Spleen (tissue), 11 donors: ENCODE measurements around the gene ATXN1. TPM values are rescaled to one million over a fixed set of nuclear protein-coding genes. Genes with fewer than 3 reads are reported as not detected.

Experiments
- DNase-seq: peaks from one replicate; pipeline ENCODE4 v3.0.0-alpha.2; 2020
- H3K27ac ChIP-seq, 8 donors: fragments of 200-600 bp; sonication (generic) in 7 of 8; 1 replicate in 4 of 8; 2 replicates in 4 of 8; pipeline versions ENCODE4 v1.5.0 to v1.8.0; 2016 to 2021; ENCODE audit warnings: inconsistent platforms in 4 of 8, mild to moderate bottlenecking in 4 of 8, moderate library complexity in 1 of 8
- H3K27me3 ChIP-seq, 7 donors: fragments of 200-600 bp; sonication (generic) in 6 of 7; replicated peaks in 1 of 7; 1 replicate in 4 of 7; 2 replicates in 3 of 7; pipeline versions ENCODE4 v1.5.0 to v1.8.0; 2016 to 2021; ENCODE audit warnings: inconsistent platforms in 3 of 7, mild to moderate bottlenecking in 1 of 7
- H3K36me3 ChIP-seq, 6 donors: fragments of 200-600 bp; sonication (generic) in 5 of 6; 1 replicate in 4 of 6; 2 replicates in 2 of 6; pipeline versions ENCODE4 v1.5.0 to v1.8.0; 2016 to 2021; ENCODE audit warnings: inconsistent platforms in 2 of 6
- H3K4me1 ChIP-seq, 6 donors: fragments of 200-600 bp; sonication (generic) in 5 of 6; 1 replicate in 3 of 6; 2 replicates in 3 of 6; pipeline versions ENCODE4 v1.5.0 to v1.8.0; 2016 to 2021; ENCODE audit warnings: inconsistent platforms in 3 of 6
- H3K4me3 ChIP-seq, 8 donors: fragments of 200-600 bp; sonication (generic) in 7 of 8; 1 replicate in 4 of 8; 2 replicates in 4 of 8; pipeline versions ENCODE4 v1.5.0 to v1.8.0; 2016 to 2021; ENCODE audit warnings: inconsistent platforms in 4 of 8, mild to moderate bottlenecking in 4 of 8, moderate library complexity in 2 of 8
- H3K9me3 ChIP-seq, 8 donors: fragments of 200-600 bp; sonication (generic) in 7 of 8; 1 replicate in 4 of 8; 2 replicates in 4 of 8; pipeline versions ENCODE4 v1.5.0 to v1.8.0; 2016 to 2021; ENCODE audit warnings: inconsistent platforms in 4 of 8
- CTCF ChIP-seq, 11 experiments: fragments of 200-600 bp in 7 of 11; fragments of 450-650 bp in 4 of 11; sonication (generic) in 4 of 11; IDR thresholded peaks in 8 of 11; conservative IDR thresholded peaks in 3 of 11; 1 replicate in 7 of 11; 2 replicates in 4 of 11; pipeline versions ENCODE4 v1.4.0 to v1.8.0; 2016 to 2021; ENCODE audit warnings: antibody characterized with exemption in 11 of 11, inconsistent platforms in 4 of 11, mild to moderate bottlenecking in 1 of 11
- POLR2A ChIP-seq, 3 donors: fragments of 450-650 bp; IDR thresholded peaks; one replicate each; pipeline ENCODE4 v1.5.1; 2017; ENCODE audit warnings: antibody characterized with exemption in 3 of 3, mild to moderate bottlenecking in 1 of 3
- POLR2AphosphoS5 ChIP-seq, 3 donors: sonication (generic); formaldehyde crosslinking; IDR thresholded peaks; one replicate each; pipeline ENCODE4 v1.5.1; 2017; ENCODE audit warnings: antibody characterized with exemption in 3 of 3
- WGBS, 5 donors: extraction: QIAGEN DNeasy Blood & Tissue Kit in 3 of 5; methylation state at CpG; one replicate each; pipeline versions ENCODE4 v1.1.5 to v1.1.7; 2013 to 2018; 5-methylcytosine and 5-hydroxymethylcytosine counted together
- intact Hi-C: fragments of 100-400 bp; cut with DNase I; formaldehyde crosslinking; loops from one replicate; pipeline ENCODE4 v1.15.0; 2023; ENCODE audit warnings: low total_unique reads
- polyA plus RNA-seq, 3 donors: library from polyadenylated mRNA; stranded (reverse); fragments of 200-250 nt; gene quantifications; one replicate each; pipeline ENCODE4 v1.2.1, GENCODE V29; 2013
- total RNA-seq, 7 donors: library from RNA; depleted of rRNA in 3 of 7; stranded (reverse); fragments of >200 nt in 3 of 7; fragmentation: NEBNext Ultra II Directional in 4 of 7; extraction: Animal tissue kit (Norgen Biotek cat#: 25700) in 4 of 7; gene quantifications; one replicate each; pipeline versions ENCODE4 v1.1.0 to v1.2.1, GENCODE V29; 2016 to 2021
- donor health status: healthy with polysubstance abuse.
- donor health status: DM: no; HTN: no; CAD: no; lungs with moderate emphysema.
- donor health status: DM: no; HTN: no; CAD: no.
- donor health status: Bipolar disorder and iron deficiency.
- donor health status: healthy.
- donor health status: DM: no; HTN: no; CAD: no.
- donor health status: DM: yes; HTN: yes; CAD: no.

The ATXN1 gene
- total and polyA plus RNA-seq, 10 donors: 3.5 to 123 (median 73.9) TPM

DNA sequence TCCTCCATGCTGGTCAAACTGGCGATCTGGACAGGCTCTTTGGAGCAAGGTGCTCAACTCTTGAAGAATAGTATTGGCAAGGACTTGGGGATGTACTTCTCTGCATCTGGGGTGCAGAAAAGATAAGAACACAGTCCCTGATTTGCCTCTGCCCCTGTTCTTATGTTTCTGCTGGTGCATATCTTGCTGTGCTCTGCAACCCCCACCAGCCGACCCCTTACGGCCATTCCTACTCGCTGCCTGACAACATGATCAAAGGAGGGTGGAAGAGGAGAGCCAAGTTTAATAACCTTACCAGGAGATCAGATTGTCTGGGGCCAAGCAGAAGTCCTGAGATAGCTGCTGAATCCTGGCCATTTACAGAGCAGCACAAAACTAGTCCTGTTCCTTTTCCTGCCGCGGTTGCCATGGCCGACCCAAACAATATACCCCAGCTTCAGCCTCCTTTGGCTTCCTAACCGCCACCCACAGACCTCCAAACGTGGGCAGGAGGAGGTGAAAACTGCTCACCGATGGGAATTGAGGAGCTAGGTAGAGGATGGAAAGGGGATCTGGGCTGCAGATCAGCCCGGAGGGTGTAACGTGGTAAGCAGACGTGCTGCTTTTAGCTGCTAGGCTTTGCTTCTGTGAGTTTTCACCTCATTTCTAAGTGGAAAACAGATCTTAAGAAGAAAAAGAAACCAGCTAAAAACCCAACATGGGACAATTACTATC lies 60.9 kb downstream of the ATXN1 start:
- Histone ChIP-seq H3K9me3 (no peaks in the 10 kb centered on the region), H3K27ac (peak overlapping the region; percentile 10 to 87 (median 76)), H3K4me1 (peaks cover 3 to 83% (median 67%) of the 10 kb centered on the region in 6 donors), H3K36me3 (no peaks in the 10 kb centered on the region), H3K4me3 (peak overlapping the region in 7 of 8 donors; percentile 11 to 60 (median 18)), H3K27me3 (no peaks in the 10 kb centered on the region)
- intact Hi-C loops: no loop called here
- DNase-seq: no peak
- TF ChIP-seq CTCF (IDR thresholded peaks at IDR 0.05 in 8 of 11, conservative IDR thresholded peaks at IDR 0.05 in 3 of 11): no peak
- TF ChIP-seq POLR2A (IDR thresholded peaks at IDR 0.05): no peak
- TF ChIP-seq POLR2AphosphoS5 (IDR thresholded peaks at IDR 0.05): no peak
- 27 to 34% (median 32%) methylated on average over 13 of the region's 13 CpGs for WGBS, 5 donors

DNA sequence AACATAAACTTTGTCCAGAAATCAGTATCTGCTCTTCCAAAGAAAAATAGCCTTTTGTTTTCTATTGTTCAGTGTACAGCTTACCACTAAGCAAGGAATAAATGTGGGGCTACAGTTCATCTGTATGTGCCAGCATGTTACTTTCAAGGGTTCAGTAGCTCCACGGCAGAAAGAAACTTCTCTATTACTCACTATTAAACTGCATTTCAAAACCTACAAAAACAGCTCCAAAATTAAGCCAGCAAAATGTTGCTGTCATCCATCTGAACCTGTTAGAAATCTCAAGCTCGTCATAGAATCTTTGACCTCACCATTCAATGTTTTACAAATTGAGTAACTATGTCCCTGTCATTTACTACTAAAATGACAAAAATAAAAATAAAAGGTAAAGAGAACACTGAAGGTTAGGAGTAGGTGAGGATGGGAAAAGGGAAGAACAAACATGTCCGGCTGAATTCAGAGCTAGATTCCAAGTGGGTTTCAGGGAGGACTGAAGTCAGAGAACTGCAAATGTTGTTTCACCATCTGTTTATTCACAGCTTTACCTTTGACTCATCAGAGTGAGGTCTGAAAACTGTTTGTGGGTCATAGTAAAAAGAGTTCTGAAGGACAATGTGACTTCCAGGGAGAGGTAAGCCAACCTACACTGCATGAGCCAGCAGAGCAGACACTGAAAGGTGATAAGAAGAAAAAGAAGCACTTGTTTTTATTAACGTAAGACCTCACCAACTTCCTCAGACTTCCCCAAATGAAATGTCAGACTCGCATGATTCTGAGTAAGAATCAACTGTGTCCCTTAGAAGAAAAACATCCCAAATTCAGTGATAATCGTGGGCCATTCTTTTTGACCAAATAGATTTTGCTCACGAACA lies 62.0 kb downstream of the ATXN1 start:
- TF ChIP-seq POLR2AphosphoS5 (IDR thresholded peaks at IDR 0.05) (no peak), CTCF (IDR thresholded peaks at IDR 0.05 in 8 of 11, conservative IDR thresholded peaks at IDR 0.05 in 3 of 11) (no peak), POLR2A (IDR thresholded peaks at IDR 0.05) (no peak)
- Histone ChIP-seq H3K27ac (peak overlapping the region; percentile 10 to 87 (median 76)), H3K4me1 (peaks cover 0 to 83% (median 68%) of the 10 kb centered on the region in 6 donors), H3K9me3 (no peaks in the 10 kb centered on the region), H3K36me3 (no peaks in the 10 kb centered on the region), H3K27me3 (no peaks in the 10 kb centered on the region), H3K4me3 (peak overlapping the region in 2 of 8 donors; percentile 31 to 60)
- 35 to 57% (median 46%) methylated on average over 7 of the region's 7 CpGs for WGBS, 5 donors
- intact Hi-C loops: no loop called here
- no peak for DNase-seq

DNA sequence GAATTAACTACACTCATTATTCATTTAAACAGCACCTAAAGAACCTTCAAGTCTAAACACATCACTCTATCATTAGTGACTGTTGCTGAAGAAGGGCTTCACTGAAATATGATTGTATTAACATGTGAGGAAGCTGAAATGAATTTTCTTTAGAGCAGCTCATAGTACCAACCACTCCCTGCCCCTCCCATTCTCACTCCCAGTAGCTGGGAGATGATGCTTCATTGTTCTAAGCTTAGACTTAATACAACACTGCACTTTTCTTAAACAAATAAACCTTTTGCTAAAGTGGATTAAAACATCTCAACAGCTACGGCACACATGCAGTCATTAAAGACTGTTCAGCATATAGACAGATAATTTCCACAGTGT lies 63.1 kb downstream of the ATXN1 start:
- H3K9me3 ChIP-seq: no peaks in the 10 kb centered on the region
- H3K4me1 ChIP-seq: peaks cover 0 to 82% (median 61%) of the 10 kb centered on the region in 6 donors
- intact Hi-C loops: no loop called here
- no peak for DNase-seq
- no peak for TF ChIP-seq POLR2A (IDR thresholded peaks at IDR 0.05)
- no peak for TF ChIP-seq CTCF (IDR thresholded peaks at IDR 0.05 in 8 of 11, conservative IDR thresholded peaks at IDR 0.05 in 3 of 11)
- no peak for TF ChIP-seq POLR2AphosphoS5 (IDR thresholded peaks at IDR 0.05)
- no peaks in the 10 kb centered on the region for H3K27me3 ChIP-seq
- WGBS, 5 donors: 71 to 88% (median 75%) methylated on average over 1 of the region's 1 CpG
- peak overlapping the region in 6 of 8 donors; percentile 6 to 87 (median 79) for H3K27ac ChIP-seq
- H3K4me3 ChIP-seq: peak overlapping the region in 1 of 8 donors; percentile 33
- no peaks in the 10 kb centered on the region for H3K36me3 ChIP-seq
